Tibial nerve (tissue), 3 donors: ENCODE data around the gene CHPF.

ENCODE experiments used
- EP300 ChIP-seq, 2 donors: sonication (generic); formaldehyde crosslinking; IDR thresholded peaks; one replicate each; pipeline ENCODE4 v1.6.1; 2017; ENCODE audit warnings: antibody characterized with exemption in 2 of 2, mild to moderate bottlenecking in 1 of 2
- POLR2A ChIP-seq, 2 donors: fragments of 450-650 bp; IDR thresholded peaks; one replicate each; pipeline ENCODE4 v1.6.1; 2017; ENCODE audit warnings: antibody characterized with exemption in 2 of 2, mild to moderate bottlenecking in 2 of 2, moderate library complexity in 2 of 2

DNA sequence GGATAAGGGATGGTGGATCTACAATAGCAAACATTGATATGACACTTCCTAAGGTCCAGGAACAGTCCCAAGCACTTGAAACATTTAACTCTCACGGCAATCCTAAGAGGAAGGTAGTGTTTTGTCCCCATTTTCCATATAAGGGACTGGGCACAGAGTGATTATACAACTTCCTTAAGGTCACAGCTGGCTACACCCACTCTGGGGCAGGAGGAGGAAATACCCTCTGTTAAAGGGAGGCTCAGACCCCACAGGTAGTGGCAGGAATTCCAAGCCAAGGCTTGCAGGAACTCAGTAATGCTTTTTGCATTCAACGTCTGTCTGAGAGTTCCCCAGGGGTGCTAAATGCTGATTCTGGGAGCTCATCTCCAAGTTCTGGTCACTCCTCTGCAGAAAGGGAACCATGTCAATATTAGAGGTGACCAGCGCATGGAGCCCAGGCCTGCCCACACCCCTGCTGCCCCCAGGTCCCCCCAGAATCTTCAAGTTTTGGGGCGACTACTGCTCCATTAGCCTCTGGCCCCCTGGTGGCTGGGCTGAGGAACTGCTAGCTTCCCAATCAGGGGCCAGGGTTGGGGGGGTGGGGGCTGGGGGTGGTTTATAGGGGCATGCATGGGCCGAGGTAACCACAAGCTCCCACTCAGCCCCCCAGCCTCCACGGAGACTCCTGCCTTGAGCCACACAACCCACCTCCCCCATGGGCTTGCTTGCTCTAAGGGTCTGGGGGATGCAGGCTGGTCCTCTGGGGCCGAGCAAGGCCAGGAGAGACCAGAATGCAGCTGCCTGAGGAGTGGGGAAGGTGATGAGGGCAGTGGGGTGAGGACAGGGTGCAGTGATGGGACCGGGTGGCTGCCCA, 16.7 kb upstream of the CHPF start:
- TF ChIP-seq EP300 (IDR thresholded peaks at IDR 0.05) (no peak), POLR2A (IDR thresholded peaks at IDR 0.05) (no peak)
